Embryonic facial prominence (tissue), 1 donor: ENCODE data around the gene MAFB.
A peak's percentile ranks its signal among the peaks of the same experiment; 100 is the strongest.
"Not testable (repeated sequence)": the region's sequence is repeated elsewhere in the genome, so short reads cannot be mapped to it uniquely, and the experiment has no call there.

ENCODE experiments used
- DNase-seq: peaks from one replicate; pipeline ENCODE4 v3.0.0-alpha.2; 2016; ENCODE audit errors: extremely low spot score

MAFB gene

GRCh38 chr20:40689100-40689942 is at the start of gene MAFB:
Gene MAFB, minus strand, starts transcription at chr20:40689236. Its CDS starts 386 bp downstream, at chr20:40688850.
- DNase-seq: peak; percentile 68

- not testable (repeated sequence) for DNase-seq
Measured at GRCh38 chr20:40736468-40736867, 47.4 kb upstream of the MAFB start.

- DNase-seq: no peak
Measured at GRCh38 chr20:40728996-40729395, 40.0 kb upstream of the MAFB start.

GRCh38 chr20:40728470-40728869 is 39.4 kb upstream of the MAFB start:
- no peak for DNase-seq

GRCh38 chr20:40727960-40728359 is 38.9 kb upstream of the MAFB start:
- DNase-seq: no peak

GRCh38 chr20:40726776-40727175 is 37.7 kb upstream of the MAFB start:
- no peak for DNase-seq

GRCh38 chr20:40724566-40724965 is 35.5 kb upstream of the MAFB start:
- no peak for DNase-seq

GRCh38 chr20:40720826-40721225 is 31.8 kb upstream of the MAFB start:
- no peak for DNase-seq

- no peak for DNase-seq
Measured at GRCh38 chr20:40720099-40720498, 31.1 kb upstream of the MAFB start.

- no peak for DNase-seq
Measured at GRCh38 chr20:40718982-40719729, 30.1 kb upstream of the MAFB start.

- no peak for DNase-seq
Measured at GRCh38 chr20:40718214-40718977, 29.4 kb upstream of the MAFB start.

GRCh38 chr20:40717343-40717865 is 28.4 kb upstream of the MAFB start:
- no peak for DNase-seq

- DNase-seq: no peak
Measured at GRCh38 chr20:40715491-40715890, 26.5 kb upstream of the MAFB start.

GRCh38 chr20:40714916-40715315 is 25.9 kb upstream of the MAFB start:
- no peak for DNase-seq

- no peak for DNase-seq
Measured at GRCh38 chr20:40714109-40714508, 25.1 kb upstream of the MAFB start.

- no peak for DNase-seq
Measured at GRCh38 chr20:40713508-40713907, 24.5 kb upstream of the MAFB start.

GRCh38 chr20:40711079-40711478 is 22.0 kb upstream of the MAFB start:
- no peak for DNase-seq

- DNase-seq: no peak
Measured at GRCh38 chr20:40710603-40711002, 21.6 kb upstream of the MAFB start.

- no peak for DNase-seq
Measured at GRCh38 chr20:40706977-40707582, 18.0 kb upstream of the MAFB start.

- no peak for DNase-seq
Measured at GRCh38 chr20:40705413-40705812, 16.4 kb upstream of the MAFB start.

GRCh38 chr20:40704828-40705227 is 15.8 kb upstream of the MAFB start:
- DNase-seq: no peak
